Measurements from ENCODE around the gene SUCO.
"Not testable (repeated sequence)": the region's sequence is repeated elsewhere in the genome, so short reads cannot be mapped to it uniquely, and the experiment has no call there.

Gene SUCO

GRCh38 chr1:172532700-172533512 lies at the start of gene SUCO:
TSS of gene SUCO (plus strand) at chr1:172533150. CDS start at chr1:172533436, 286 bp downstream.
- H3K36me3 ChIP-seq: peaks cover 7% of the 10 kb centered on the region; the same call in 1 of the 2 replicates
- peaks cover 45% of the 10 kb centered on the region for H4K20me1 ChIP-seq
- peak within 1 kb of the TSS; percentile 91 for H3K9ac ChIP-seq
- peak within 1 kb of the TSS; percentile 86 for H3K27ac ChIP-seq
- no peaks in the 10 kb centered on the region for H3K9me3 ChIP-seq
- peak within 1 kb of the TSS; percentile 84 for H3K4me2 ChIP-seq
- H3K27me3 ChIP-seq: no peaks in the 10 kb centered on the region
- no peak for TF ChIP-seq Cebpa-rat (IDR thresholded peaks at IDR 0.05)
- peak within 1 kb of the TSS; percentile 81 for H3K4me3 ChIP-seq
- H3K4me1 ChIP-seq: peaks cover 32% of the 10 kb centered on the region

DNA sequence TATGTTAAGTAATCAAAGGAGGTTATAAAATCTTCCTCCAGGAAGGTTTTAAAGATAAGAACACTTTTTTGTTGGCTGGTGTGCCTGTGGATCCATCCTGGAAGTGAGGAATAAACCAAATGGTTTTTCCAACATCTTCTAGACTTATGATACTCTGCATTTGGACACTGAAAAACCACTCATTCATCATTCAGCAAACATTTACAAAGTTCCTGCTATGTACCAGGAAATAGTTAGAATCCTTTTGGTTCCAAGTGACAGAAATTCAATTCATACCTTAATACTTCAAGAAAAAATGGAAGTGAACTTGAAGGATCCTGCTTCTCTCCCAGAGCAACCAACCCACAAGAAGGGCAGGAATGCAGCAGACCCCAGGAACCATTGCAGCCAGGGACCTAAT lies 49.5 kb upstream of the SUCO start:
- Histone ChIP-seq H3K9me3 (no peaks in the 10 kb centered on the region), H3K36me3 (no peaks in the 10 kb centered on the region), H3K4me2 (no peak overlapping the region), H3K4me1 (peaks cover 25% of the 10 kb centered on the region), H3K27me3 (no peaks in the 10 kb centered on the region), H3K9ac (no peak overlapping the region), H3K27ac (no peak overlapping the region), H4K20me1 (no peaks in the 10 kb centered on the region), H3K4me3 (no peak overlapping the region)
- TF ChIP-seq Cebpa-rat (IDR thresholded peaks at IDR 0.05): no peak

DNA sequence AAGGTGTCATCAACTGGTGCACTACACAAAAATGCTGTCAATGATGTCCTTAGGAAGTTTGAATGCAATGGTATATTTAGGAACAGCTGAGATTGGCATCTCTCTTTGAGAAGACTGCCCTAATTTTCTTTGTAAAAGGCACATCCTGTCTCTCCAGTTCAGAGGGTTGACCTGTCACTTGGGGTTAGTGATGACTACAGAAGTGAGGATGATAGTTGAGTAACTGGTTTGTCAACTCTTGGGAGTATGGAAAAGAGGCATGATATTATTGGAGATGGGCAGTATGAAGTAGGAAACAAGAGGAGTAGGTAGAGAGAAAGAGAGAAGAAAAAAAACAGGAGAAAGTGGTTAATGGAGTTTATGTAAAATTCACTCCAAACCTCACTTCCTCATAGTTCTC lies 48.7 kb upstream of the SUCO start:
- H3K4me2 ChIP-seq: no peak overlapping the region
- no peak for TF ChIP-seq Cebpa-rat (IDR thresholded peaks at IDR 0.05)
- H3K36me3 ChIP-seq: no peaks in the 10 kb centered on the region
- H3K4me3 ChIP-seq: no peak overlapping the region
- H4K20me1 ChIP-seq: no peaks in the 10 kb centered on the region
- no peak overlapping the region for H3K9ac ChIP-seq
- no peaks in the 10 kb centered on the region for H3K27me3 ChIP-seq
- H3K27ac ChIP-seq: no peak overlapping the region
- peaks cover 25% of the 10 kb centered on the region for H3K4me1 ChIP-seq
- no peaks in the 10 kb centered on the region for H3K9me3 ChIP-seq

- no peaks in the 10 kb centered on the region for H3K36me3 ChIP-seq
- TF ChIP-seq Cebpa-rat (IDR thresholded peaks at IDR 0.05): no peak
- H3K4me1 ChIP-seq: peaks cover 17% of the 10 kb centered on the region
- H3K27ac ChIP-seq: no peak overlapping the region
- H3K9ac ChIP-seq: no peak overlapping the region
- no peak overlapping the region for H3K4me2 ChIP-seq
- H3K4me3 ChIP-seq: no peak overlapping the region
- no peaks in the 10 kb centered on the region for H4K20me1 ChIP-seq
- H3K9me3 ChIP-seq: no peaks in the 10 kb centered on the region
- H3K27me3 ChIP-seq: no peaks in the 10 kb centered on the region
These were observed 47.3 kb upstream of the SUCO start for GRCh38 chr1:172485626-172486025.

DNA sequence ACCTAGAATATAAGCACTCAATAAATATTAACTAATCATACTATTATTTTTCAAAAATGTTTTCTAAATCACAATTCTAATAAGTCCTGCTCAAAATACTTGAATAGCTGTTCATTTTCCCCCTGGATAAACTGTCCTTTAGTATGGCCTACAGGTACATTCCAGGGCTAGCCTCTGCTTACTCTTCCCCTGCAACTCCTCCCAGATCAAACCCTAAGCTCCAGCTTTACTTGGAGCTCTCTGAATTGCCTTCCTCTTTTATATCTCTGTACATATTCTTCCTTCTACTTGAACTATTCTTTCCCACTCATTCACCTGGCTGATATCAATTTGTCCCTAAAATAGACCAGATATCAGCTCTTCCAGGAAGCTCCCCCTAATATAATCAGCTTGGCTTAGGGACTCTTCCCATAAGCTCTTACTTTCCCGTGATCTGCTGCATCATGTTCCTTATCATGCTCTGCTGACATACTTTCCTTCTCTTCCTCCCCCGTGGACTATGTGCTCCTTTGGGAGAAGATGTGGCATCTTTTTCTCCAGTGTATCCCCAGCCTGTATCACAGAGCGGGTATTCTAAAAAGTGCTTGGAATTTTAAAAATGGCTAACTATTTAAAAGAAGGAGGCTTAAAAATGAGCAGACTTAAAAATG lies 46.0 kb upstream of the SUCO start:
- no peaks in the 10 kb centered on the region for H4K20me1 ChIP-seq
- H3K9ac ChIP-seq: no peak overlapping the region
- no peak overlapping the region for H3K4me3 ChIP-seq
- no peaks in the 10 kb centered on the region for H3K9me3 ChIP-seq
- no peak for TF ChIP-seq Cebpa-rat (IDR thresholded peaks at IDR 0.05)
- H3K36me3 ChIP-seq: no peaks in the 10 kb centered on the region
- H3K4me2 ChIP-seq: peak overlapping the region; percentile 25; the same call in 1 of the 2 replicates
- peaks cover 10% of the 10 kb centered on the region for H3K4me1 ChIP-seq
- no peak overlapping the region for H3K27ac ChIP-seq
- H3K27me3 ChIP-seq: no peaks in the 10 kb centered on the region

GRCh38 chr1:172487550-172487949 lies 45.4 kb upstream of the SUCO start:
- Histone ChIP-seq H3K4me2 (peak overlapping the region; percentile 25; the same call in 1 of the 2 replicates), H4K20me1 (no peaks in the 10 kb centered on the region), H3K36me3 (no peaks in the 10 kb centered on the region), H3K9me3 (no peaks in the 10 kb centered on the region), H3K27me3 (no peaks in the 10 kb centered on the region), H3K4me3 (no peak overlapping the region), H3K9ac (no peak overlapping the region), H3K27ac (no peak overlapping the region), H3K4me1 (peaks cover 10% of the 10 kb centered on the region)
- TF ChIP-seq Cebpa-rat (IDR thresholded peaks at IDR 0.05): no peak

DNA sequence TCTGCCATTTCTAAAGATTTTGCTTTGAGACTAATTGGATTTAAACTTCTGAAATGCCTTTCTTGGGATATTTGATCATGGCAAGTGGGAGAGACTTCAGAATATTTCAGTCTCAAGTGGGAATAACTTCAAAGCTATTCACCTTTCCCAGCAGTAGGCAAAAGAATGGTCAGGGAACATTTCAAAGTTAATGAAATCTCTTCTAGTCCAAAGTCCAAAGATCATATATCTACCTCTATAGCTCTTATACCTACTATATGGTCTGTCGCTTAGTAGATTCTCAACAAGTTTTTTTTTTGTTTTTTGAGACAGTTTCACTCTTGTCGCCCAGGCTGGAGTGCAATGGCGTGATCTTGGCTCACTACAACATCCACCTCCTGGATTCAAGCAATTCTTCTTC lies 44.6 kb upstream of the SUCO start:
- H3K9me3 ChIP-seq: no peaks in the 10 kb centered on the region
- no peaks in the 10 kb centered on the region for H4K20me1 ChIP-seq
- H3K4me1 ChIP-seq: peaks cover 10% of the 10 kb centered on the region
- H3K27me3 ChIP-seq: no peaks in the 10 kb centered on the region
- H3K36me3 ChIP-seq: no peaks in the 10 kb centered on the region
- no peak for TF ChIP-seq Cebpa-rat (IDR thresholded peaks at IDR 0.05)
- H3K9ac ChIP-seq: no peak overlapping the region
- no peak overlapping the region for H3K27ac ChIP-seq
- no peak overlapping the region for H3K4me2 ChIP-seq
- H3K4me3 ChIP-seq: no peak overlapping the region

GRCh38 chr1:172489847-172490246 lies 43.1 kb upstream of the SUCO start:
- H3K36me3 ChIP-seq: no peaks in the 10 kb centered on the region
- H4K20me1 ChIP-seq: no peaks in the 10 kb centered on the region
- no peak for TF ChIP-seq Cebpa-rat (IDR thresholded peaks at IDR 0.05)
- H3K27ac ChIP-seq: no peak overlapping the region
- H3K4me1 ChIP-seq: peaks cover 10% of the 10 kb centered on the region
- H3K9ac ChIP-seq: no peak overlapping the region
- H3K4me3 ChIP-seq: no peak overlapping the region
- no peaks in the 10 kb centered on the region for H3K27me3 ChIP-seq
- no peak overlapping the region for H3K4me2 ChIP-seq
- no peaks in the 10 kb centered on the region for H3K9me3 ChIP-seq

DNA sequence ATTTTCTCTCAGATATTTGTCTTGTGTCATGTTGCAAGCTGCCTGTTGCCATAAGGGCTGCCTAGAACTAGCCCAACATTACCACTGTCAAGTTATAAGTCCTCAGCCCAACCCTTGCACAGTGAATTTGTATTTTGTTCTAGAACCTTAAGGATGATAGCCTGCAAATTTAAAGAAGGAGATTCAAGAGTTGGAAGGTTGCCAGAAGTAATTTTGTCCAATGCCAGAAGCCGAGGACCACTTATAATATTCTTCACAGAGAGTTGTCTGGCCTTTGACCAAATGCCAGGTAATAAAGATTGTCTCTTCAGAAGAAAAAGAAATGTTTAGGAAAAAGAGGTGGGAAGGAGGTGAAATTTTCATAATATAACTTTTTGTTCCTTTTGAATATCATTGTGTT lies 40.5 kb upstream of the SUCO start:
- Histone ChIP-seq H3K9ac (no peak overlapping the region), H4K20me1 (no peaks in the 10 kb centered on the region), H3K36me3 (no peaks in the 10 kb centered on the region), H3K27me3 (no peaks in the 10 kb centered on the region), H3K4me1 (peaks cover 9% of the 10 kb centered on the region), H3K4me3 (no peak overlapping the region), H3K9me3 (no peaks in the 10 kb centered on the region), H3K27ac (no peak overlapping the region), H3K4me2 (no peak overlapping the region)
- no peak for TF ChIP-seq Cebpa-rat (IDR thresholded peaks at IDR 0.05)

GRCh38 chr1:172494166-172494565 lies 38.8 kb upstream of the SUCO start:
- Histone ChIP-seq H3K27me3 (no peaks in the 10 kb centered on the region), H4K20me1 (no peaks in the 10 kb centered on the region), H3K4me1 (0 out of 2 replicates have a peak, but pooled peaks cover 4% of the 10 kb centered on the region), H3K9ac (no peak overlapping the region), H3K4me2 (no peak overlapping the region), H3K4me3 (no peak overlapping the region), H3K36me3 (no peaks in the 10 kb centered on the region), H3K27ac (no peak overlapping the region), H3K9me3 (no peaks in the 10 kb centered on the region)
- no peak for TF ChIP-seq Cebpa-rat (IDR thresholded peaks at IDR 0.05)

GRCh38 chr1:172496127-172496526 lies 36.8 kb upstream of the SUCO start:
- H3K4me2 ChIP-seq, H3K9me3 ChIP-seq, H4K20me1 ChIP-seq, H3K27ac ChIP-seq, H3K36me3 ChIP-seq, H3K27me3 ChIP-seq, H3K9ac ChIP-seq, H3K4me1 ChIP-seq, H3K4me3 ChIP-seq: not testable (repeated sequence)
